Endodermal cell (in vitro differentiated cells): ENCODE data around the gene TIMP2. TPM values are rescaled to one million over a fixed set of nuclear protein-coding genes. Genes with fewer than 3 reads are reported as not detected.

Source experiments
- DNase-seq: peaks from one replicate; pipeline ENCODE4 v3.0.0-alpha.2; 2017
- H3K27ac ChIP-seq: 2 replicates; pipeline ENCODE4 v1.5.1; 2013; ENCODE audit warnings: mild to moderate bottlenecking, low read depth, low read length, moderate library complexity
- H3K27me3 ChIP-seq: 2 replicates; pipeline ENCODE4 v1.6.1; 2013; ENCODE audit warnings: mild to moderate bottlenecking, low read length, moderate library complexity; ENCODE audit not compliant: insufficient read depth, control insufficient read depth, poor library complexity, severe bottlenecking
- H3K36me3 ChIP-seq: 2 replicates; pipeline ENCODE4 v1.7.0; 2013; ENCODE audit warnings: mild to moderate bottlenecking, low read length, moderate library complexity; ENCODE audit not compliant: control insufficient read depth, insufficient read depth
- H3K4me1 ChIP-seq: one replicate; pipeline ENCODE4 v1.7.0; 2013; ENCODE audit warnings: low read length; ENCODE audit not compliant: control insufficient read depth, insufficient read depth
- H3K4me3 ChIP-seq: 2 replicates; pipeline ENCODE4 v1.5.1; 2013; ENCODE audit warnings: mild to moderate bottlenecking, low read length, moderate library complexity
- H3K9ac ChIP-seq: 2 replicates; pipeline ENCODE4 v1.6.1; 2013; ENCODE audit warnings: mild to moderate bottlenecking, low read length, moderate library complexity; ENCODE audit not compliant: poor library complexity, severe bottlenecking; ENCODE audit errors: extremely low read depth
- H3K9me3 ChIP-seq: 2 replicates; pipeline ENCODE4 v1.6.1; 2013; ENCODE audit warnings: mild to moderate bottlenecking, low read length, moderate library complexity; ENCODE audit not compliant: control insufficient read depth
- H3K27ac Mint-ChIP-seq: 2 replicates; pipeline ENCODE4 v1.8.0; 2020; ENCODE audit warnings: mixed read lengths
- H3K27me3 Mint-ChIP-seq: 2 replicates; pipeline ENCODE4 v1.8.0; 2021; ENCODE audit warnings: mild to moderate bottlenecking, mixed read lengths; ENCODE audit not compliant: insufficient read depth
- H3K36me3 Mint-ChIP-seq: 2 replicates; pipeline ENCODE4 v1.8.0; 2020; ENCODE audit warnings: low read depth, mixed read lengths
- H3K4me1 Mint-ChIP-seq: 2 replicates; pipeline ENCODE4 v1.8.0; 2020; ENCODE audit warnings: mixed read lengths
- H3K4me3 Mint-ChIP-seq: 2 replicates; pipeline ENCODE4 v1.8.0; 2020; ENCODE audit warnings: mild to moderate bottlenecking, moderate library complexity, mixed read lengths
- H3K9me3 Mint-ChIP-seq: 2 replicates; pipeline ENCODE4 v1.8.0; 2020; ENCODE audit warnings: mild to moderate bottlenecking, mixed read lengths
- WGBS, 2 experiments: methylation state at CpG; one replicate each; pipeline versions ENCODE4 v1.1.5 to v1.1.7; 2013; ENCODE audit warnings: missing lambda C conversion rate in 2 of 2, mixed read lengths in 1 of 2; ENCODE audit not compliant: insufficient coverage in 1 of 2, insufficient read length in 1 of 2; 5-methylcytosine and 5-hydroxymethylcytosine counted together
- total RNA-seq, 2 donors: library from RNA; stranded (reverse); fragmentation: NEBNext Ultra II Directional in 1 of 2; extraction: Animal tissue kit (Norgen Biotek cat#: 25700) in 1 of 2; gene quantifications; 2 replicates in 1 of 2; 3 replicates in 1 of 2; pipeline ENCODE4 v1.2.1, GENCODE V29; 2021
- TF ChIP-seq, protein P1 (sequence below): fragments of 200-600 bp; sonication (generic); conservative IDR thresholded peaks from 2 replicates; pipeline ENCODE4 v1.5.0; 2021; ENCODE audit warnings: antibody characterized with exemption, mild to moderate bottlenecking

The TIMP2 gene
- total RNA-seq, 2 donors from 2014 or later = 36.9 to 42.7 TPM

DNA sequence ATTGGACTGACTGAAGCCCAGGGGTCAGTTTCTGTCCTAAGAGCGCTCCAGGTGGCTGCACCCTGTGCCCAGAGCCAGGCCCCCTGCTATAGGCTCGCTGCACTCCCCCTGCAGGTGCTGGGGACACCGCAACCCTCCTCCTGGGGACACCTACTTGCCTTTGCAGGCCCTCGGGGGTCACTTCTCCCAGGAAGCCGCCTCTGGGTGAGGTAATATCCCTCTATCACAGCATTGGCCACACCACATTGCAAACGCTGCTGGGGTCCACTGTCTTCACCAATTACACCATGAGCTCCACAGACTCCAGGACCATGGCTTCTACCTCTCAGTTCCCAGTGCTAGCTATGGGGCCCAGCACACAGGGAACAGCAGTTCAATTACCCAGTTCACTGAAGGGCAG, 99.5 kb downstream of the TIMP2 start:
- Mint-ChIP-seq H3K4me3 (no peak overlapping the region), H3K27ac (peak overlapping the region; percentile 70), H3K36me3 (peaks cover 85% of the 10 kb centered on the region), H3K9me3 (no peaks in the 10 kb centered on the region), H3K27me3 (no peaks in the 10 kb centered on the region), H3K4me1 (peaks cover 5% of the 10 kb centered on the region)
- no peak for DNase-seq
- Histone ChIP-seq H3K27me3 (no peaks in the 10 kb centered on the region), H3K9ac (no peak overlapping the region), H3K27ac (no peak overlapping the region), H3K4me1 (no peaks in the 10 kb centered on the region), H3K36me3 (peaks cover 75% of the 10 kb centered on the region), H3K9me3 (no peaks in the 10 kb centered on the region), H3K4me3 (no peak overlapping the region)
- WGBS, 2 experiments = 95 to 100% methylated on average over 2 to 6 of the region's 6 CpGs
- TF ChIP-seq, protein P1, sequence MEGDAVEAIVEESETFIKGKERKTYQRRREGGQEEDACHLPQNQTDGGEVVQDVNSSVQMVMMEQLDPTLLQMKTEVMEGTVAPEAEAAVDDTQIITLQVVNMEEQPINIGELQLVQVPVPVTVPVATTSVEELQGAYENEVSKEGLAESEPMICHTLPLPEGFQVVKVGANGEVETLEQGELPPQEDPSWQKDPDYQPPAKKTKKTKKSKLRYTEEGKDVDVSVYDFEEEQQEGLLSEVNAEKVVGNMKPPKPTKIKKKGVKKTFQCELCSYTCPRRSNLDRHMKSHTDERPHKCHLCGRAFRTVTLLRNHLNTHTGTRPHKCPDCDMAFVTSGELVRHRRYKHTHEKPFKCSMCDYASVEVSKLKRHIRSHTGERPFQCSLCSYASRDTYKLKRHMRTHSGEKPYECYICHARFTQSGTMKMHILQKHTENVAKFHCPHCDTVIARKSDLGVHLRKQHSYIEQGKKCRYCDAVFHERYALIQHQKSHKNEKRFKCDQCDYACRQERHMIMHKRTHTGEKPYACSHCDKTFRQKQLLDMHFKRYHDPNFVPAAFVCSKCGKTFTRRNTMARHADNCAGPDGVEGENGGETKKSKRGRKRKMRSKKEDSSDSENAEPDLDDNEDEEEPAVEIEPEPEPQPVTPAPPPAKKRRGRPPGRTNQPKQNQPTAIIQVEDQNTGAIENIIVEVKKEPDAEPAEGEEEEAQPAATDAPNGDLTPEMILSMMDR = no peak

DNA sequence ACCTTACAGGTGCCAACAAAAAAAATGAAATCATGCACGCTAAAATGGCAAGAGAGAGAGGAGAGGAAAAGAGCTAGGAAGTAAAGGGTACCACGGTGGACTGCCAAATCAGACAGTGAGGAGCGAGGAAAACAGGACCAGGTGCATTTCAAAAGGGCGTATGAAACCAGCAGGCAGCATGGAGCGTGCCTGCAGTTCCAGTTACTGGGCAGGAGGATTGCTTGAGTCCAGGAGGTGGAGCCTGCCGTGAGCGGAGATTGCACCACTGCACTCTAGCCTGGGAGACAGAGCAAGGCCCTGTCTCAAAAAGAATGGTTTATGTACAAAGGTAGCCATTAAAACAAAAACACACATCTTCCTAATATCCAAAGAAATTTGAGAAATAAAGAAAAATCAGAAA, 100.9 kb downstream of the TIMP2 start:
- Histone ChIP-seq H3K36me3 (peaks cover 78% of the 10 kb centered on the region), H3K4me1 (no peaks in the 10 kb centered on the region), H3K4me3 (no peak overlapping the region), H3K27ac (no peak overlapping the region), H3K9me3 (no peaks in the 10 kb centered on the region), H3K9ac (no peak overlapping the region), H3K27me3 (no peaks in the 10 kb centered on the region)
- H3K4me3 Mint-ChIP-seq = no peak overlapping the region
- WGBS, 2 experiments = 94 to 95% methylated on average over 5 to 7 of the region's 7 CpGs
- no peaks in the 10 kb centered on the region for H3K9me3 Mint-ChIP-seq
- no peaks in the 10 kb centered on the region for H3K27me3 Mint-ChIP-seq
- H3K4me1 Mint-ChIP-seq = peaks cover 5% of the 10 kb centered on the region
- H3K36me3 Mint-ChIP-seq = peaks cover 88% of the 10 kb centered on the region
- no peak for DNase-seq
- TF ChIP-seq, protein P1 = no peak
- peak overlapping the region; percentile 19 for H3K27ac Mint-ChIP-seq

DNA sequence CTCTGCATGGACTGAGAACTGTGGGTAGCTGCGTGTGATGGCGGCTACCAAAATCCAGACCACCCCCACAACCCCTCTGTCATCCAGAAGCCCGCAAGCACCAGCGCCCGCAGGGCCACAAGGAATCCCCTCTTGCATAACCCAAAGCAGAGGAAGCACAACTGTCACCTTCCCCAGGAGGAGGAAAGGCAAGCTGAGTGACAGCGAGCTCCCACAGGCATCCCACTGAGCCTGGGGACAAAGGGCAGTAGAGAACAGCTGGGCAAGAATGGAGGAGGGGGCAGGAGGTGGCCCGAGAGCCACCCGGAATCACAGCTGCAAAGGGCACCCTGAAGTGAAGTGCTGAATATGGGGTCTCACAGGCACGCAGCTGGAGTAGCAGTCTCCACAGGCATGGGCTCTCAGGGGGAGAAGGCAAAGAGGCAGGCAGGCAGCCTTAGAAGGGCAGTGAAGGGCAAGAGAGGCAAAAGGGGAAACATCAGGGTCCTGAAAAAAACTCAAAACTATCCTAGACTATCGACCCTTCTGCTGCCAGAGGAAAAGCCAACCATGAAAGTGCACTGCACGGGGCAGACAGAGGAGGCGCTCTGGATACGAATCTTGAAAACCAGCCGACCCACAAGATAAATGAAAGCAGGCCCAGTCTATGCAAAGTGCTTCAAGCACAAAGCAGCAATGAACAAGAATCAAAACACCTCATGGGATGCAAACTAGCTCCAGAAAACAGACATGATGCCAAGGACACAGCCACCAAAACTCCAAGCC, 101.7 kb downstream of the TIMP2 start:
- Mint-ChIP-seq H3K27ac (peak overlapping the region; percentile 71), H3K36me3 (peaks cover 89% of the 10 kb centered on the region), H3K4me3 (no peak overlapping the region), H3K27me3 (no peaks in the 10 kb centered on the region), H3K9me3 (no peaks in the 10 kb centered on the region), H3K4me1 (peaks cover 5% of the 10 kb centered on the region)
- TF ChIP-seq, protein P1 = peak; percentile 49
- 89 to 91% methylated on average over 6 to 14 of the region's 14 CpGs for WGBS, 2 experiments
- Histone ChIP-seq H3K9ac (no peak overlapping the region), H3K36me3 (peaks cover 78% of the 10 kb centered on the region), H3K4me1 (no peaks in the 10 kb centered on the region), H3K27ac (no peak overlapping the region), H3K4me3 (no peak overlapping the region), H3K27me3 (no peaks in the 10 kb centered on the region), H3K9me3 (no peaks in the 10 kb centered on the region)
- DNase-seq = no peak
